ENCODE measurements around the gene ACAD10.

- TF ChIP-seq, protein P1, sequence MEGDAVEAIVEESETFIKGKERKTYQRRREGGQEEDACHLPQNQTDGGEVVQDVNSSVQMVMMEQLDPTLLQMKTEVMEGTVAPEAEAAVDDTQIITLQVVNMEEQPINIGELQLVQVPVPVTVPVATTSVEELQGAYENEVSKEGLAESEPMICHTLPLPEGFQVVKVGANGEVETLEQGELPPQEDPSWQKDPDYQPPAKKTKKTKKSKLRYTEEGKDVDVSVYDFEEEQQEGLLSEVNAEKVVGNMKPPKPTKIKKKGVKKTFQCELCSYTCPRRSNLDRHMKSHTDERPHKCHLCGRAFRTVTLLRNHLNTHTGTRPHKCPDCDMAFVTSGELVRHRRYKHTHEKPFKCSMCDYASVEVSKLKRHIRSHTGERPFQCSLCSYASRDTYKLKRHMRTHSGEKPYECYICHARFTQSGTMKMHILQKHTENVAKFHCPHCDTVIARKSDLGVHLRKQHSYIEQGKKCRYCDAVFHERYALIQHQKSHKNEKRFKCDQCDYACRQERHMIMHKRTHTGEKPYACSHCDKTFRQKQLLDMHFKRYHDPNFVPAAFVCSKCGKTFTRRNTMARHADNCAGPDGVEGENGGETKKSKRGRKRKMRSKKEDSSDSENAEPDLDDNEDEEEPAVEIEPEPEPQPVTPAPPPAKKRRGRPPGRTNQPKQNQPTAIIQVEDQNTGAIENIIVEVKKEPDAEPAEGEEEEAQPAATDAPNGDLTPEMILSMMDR (IDR thresholded peaks at IDR 0.05; ENCODE audit: low read length): no peak
- TF ChIP-seq EZH2 (optimal IDR thresholded peaks at IDR 0.05; ENCODE audit: low read depth, low read length): no peak
These were observed 91.0 kb downstream of the ACAD10 start for GRCh38 chr12:111776836-111777344.

Data from MM.1S (cell line).